DMS 273 (cell line): ENCODE data around the gene DENND1C.

ENCODE experiments used
- DNase-seq: peaks from one replicate; lab custom pipeline; 2025; ENCODE audit not compliant: unreplicated experiment; lab: John Stamatoyannopoulos, UW

Gene DENND1C

DNA sequence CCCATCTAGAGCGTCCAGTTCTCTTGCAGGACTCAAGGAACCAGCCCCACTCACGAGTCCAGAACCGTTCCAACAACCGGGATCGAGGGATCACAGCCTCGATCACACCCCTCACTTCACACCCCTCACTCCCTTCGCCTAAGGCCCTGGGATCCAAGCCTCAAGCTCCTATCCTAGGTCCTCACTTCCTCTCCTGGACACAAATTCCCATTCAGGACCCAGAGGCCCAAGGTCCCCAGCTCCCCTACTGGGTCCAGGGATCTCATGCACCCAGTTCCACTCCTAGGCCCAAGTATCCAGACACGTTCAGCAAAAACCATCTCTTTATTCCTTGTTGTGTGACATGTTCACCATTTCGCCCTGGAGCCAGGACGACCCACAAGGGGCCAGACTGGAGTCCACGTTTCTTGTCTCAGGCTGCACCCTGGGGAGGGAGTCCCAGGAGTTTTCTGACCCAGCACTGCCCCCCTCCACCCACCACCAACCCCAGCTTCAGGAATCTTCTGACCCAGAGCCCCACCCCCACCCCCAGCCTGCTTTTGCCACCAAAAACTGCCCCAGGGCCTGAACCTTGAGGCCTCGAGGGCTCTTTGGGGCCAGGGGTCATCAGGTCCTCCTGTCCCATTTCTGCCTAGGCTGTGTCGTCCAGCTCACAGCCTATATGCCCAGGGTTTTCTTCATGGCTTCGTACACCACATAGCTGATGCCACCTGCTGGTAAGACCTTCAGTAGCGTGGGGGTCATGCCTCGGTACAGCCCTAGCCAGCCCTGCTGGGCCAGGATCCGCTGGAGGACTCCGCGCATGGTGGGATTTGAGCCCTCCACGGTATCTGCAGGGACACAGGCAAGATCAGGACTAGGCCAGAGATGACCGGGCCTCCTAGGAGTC lies 55.6 kb downstream of the DENND1C start:
- DNase-seq, result no peak

DNA sequence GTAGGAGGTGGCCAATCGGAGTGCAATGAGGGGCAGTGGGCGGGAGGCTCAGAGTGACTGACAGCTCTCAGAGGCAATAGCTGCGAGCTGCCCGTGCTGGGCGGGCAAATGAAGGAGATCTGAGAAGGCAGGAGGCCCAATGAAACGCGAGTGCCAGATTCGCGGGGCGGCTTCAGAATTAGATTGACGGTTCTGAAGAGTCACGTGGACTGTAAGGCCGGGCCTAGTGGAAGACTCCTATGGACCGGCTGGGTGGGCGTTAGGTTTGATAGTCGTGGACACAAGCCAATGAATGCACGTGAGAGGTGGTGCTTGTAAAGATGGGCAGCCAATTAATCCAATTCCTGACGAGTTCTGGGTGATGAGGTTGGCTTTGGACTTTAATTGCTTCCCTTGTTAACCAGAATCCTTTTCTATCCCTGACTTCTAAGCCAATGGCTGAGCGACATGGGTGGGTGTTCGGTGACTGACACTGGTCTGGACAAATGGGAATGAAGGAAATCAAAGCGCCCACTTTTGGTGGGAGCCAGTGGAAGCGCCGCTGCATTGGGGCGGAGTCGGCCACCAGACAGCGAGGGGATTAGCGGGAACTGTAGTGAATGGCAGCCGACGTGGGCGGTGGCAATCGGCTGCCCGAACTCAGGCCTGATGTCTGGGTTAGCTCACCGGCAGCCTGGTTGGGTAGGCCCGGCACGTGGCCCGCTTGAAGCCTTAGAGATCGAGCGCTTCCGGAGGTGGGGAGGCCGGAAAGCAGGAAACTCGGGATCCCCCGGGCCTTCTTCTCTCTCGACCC lies 56.5 kb downstream of the DENND1C start:
- DNase-seq, result peak; percentile 100

DNA sequence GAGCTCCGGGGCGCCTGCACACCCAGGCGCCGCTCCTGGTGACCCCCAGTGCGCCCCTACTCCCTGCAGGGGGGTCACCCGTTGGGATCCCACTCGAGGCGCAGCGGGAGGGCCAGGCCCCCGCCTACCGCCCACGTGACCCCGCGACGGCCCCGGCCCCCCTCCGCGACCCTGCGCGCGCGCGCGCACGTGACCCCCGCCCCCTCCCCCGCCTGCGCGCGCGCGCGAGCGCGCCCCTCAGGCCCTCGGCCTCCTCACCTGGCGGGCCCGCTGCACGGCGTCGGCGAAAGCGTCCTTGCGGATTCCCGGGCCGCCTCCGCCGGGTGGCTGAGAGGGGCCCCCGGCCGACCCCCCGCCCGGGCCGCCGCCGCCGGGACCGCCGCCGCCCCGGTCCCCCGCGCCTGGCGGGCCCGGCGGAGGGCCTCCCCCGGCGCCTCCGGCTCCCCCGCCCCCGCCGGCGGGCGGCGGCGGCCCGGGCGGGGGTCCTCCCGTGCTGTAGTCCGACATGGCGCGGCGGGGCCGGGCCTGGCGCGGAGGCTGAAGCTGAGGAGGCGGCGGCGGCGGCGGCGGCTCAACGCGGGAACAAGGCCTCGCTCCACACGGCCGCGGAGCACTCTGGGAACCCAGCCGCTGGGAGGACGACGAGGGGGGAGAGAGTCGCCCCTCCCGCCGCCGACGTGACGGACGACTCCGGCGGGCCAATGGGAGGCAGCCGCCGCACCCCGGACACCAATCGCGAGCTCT lies 57.2 kb downstream of the DENND1C start, which contains the start of gene KHSRP:
TSS of gene KHSRP (minus strand) at position 617 of the 744 bp plus-strand sequence. CDS start at position 507, 110 bp downstream.
- peak; percentile 68 for DNase-seq

DNA sequence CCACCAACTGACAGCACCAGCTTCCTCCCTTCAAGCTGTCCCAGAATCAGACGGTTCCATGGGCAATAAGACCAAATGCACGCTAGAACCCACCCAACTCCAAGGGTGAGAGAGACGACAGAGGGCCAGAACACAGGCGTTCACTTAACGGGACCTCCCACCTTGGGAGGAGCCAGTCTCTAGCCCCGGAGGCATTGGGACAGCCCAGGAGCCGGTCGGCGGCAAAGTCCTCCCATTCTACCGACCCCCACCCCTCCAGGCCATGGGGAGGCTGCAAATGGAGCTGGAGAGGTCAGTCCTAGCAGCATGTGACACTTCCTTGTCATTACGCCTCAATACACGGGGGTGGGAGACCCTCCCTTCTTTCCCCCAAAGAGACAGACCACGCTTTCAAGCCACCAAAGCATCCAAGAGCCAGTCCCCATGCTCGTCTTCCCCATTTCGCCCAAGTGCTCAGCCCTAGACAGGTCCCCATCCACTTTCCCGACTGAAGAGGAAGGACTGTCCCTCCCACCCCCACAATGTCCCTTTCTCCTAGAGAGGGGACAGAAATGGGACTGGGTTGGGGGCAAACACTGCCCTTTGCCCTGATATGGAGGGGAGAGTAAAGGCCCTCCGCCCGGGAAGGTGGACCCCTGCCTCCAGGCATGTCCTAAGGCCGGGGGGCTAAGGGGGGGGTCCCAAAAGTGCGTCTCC lies 57.9 kb downstream of the DENND1C start:
- peak; percentile 77 for DNase-seq

DNA sequence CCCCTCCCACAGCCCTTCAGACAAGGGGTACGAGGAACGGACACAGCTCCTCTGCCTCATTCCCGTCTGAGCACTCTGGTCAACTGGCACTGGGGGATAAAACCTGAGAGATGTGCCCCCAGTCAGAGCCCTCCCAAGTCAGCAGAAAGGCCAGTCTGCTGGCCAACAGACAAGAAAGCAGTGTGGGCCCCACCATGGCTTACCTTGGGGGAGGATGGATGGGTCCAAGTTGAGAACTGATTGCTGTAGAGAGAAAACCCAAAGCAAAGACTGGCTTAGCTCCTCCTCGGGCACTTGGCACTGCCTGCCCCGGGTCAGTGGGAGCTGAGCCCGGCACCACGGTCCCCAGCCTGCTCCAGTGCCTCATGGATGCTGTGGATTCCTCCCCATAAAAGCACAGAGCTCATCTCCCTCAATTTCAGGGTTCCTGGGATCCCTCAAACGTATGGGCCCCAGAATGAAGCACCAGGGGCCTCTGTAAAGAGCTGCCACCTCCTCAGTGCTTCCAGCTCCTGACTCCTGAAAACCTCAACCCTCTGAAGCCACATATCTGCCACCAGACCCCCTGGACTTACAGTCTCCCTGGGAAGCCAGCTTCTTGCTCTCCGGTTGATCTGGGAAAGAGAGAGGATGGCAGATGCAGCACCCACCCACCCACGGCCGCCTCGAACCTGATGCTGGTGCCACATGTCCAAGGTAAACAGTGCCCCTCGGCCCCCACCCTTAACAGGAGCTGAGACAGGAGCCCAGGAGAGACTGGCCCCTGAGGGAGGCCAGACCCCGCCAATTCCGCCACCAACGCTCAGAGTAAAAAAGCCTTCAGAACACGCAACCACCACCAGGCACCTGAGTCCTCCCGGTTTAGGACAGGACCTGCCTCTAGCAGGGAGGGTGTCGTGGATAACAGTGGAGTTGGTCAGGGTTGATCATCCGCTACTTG lies 60.2 kb downstream of the DENND1C start:
- DNase-seq, result no peak

DNA sequence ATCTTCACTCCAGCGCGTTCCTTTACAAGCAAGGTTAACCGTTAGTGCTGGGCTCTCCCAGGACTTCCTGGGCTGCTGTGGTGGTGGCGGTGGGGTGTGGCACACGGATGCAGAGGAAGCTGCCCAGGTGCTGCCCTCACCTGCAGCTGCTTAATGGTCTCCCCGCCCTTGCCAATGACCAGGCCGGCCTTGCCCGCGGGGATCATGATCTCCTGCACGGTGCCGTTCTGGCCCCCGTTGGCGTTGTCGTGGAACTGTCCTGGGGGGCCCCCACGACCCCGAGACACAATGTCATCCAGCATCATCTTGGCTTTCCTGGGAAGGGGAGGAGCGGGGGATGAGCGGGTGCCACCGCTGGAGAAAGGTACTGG lies 63.0 kb downstream of the DENND1C start:
- no peak for DNase-seq

DNA sequence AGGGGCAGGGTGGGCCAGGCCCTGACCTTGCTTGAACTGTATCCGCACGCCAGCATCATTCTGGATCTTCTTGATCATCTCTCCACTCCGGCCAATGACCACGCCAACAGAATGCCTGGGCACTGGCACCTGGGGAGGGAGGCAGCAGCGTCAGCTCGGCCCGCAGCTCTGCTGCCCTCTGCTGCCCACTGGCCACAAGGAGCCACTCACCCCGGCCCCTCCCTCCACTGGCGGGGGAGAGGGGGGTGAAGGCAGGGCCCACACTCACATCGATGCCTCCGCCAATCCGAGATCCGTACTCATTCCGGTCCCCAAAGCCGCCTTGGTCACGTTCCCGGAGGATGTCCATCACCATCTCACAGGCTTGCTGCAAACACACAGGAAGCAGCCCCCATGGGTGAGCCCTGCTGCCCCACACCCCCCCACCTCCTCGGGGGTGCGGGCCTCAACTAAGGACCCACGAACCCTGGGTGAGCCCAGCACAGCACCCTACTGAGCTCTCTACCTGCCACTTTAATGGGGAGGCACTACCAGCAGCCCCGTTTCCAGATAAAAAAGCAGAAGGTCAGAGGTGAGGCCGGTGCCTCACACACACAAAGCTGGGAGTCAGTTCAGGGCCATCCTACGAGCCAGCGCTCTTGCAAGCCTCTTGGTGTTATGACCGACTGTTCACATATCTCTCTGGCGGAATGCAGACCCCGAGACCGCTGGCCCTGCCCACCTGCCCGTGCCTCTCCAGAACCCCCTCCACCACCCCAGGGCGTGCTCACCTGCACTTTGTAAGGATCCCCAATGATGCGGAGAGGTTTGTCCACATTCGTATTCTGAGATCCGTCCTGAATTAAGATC lies 63.6 kb downstream of the DENND1C start:
- no peak for DNase-seq
